Measurements from ENCODE around the gene PRKAR2B.

GRCh38 chr7:107145067-107145838, 100.7 kb downstream of the PRKAR2B start:
- no peak for TF ChIP-seq EZH2phosphoT487 (IDR thresholded peaks at IDR 0.05; ENCODE audit: insufficient read depth, low read depth)
- no peak for TF ChIP-seq EZH2 (IDR thresholded peaks at IDR 0.05; ENCODE audit: insufficient read depth, poor library complexity, severe bottlenecking)

All from GM23248 (cell line).